ENCODE measurements around the gene SH3RF3.

SH3RF3 gene

DNA sequence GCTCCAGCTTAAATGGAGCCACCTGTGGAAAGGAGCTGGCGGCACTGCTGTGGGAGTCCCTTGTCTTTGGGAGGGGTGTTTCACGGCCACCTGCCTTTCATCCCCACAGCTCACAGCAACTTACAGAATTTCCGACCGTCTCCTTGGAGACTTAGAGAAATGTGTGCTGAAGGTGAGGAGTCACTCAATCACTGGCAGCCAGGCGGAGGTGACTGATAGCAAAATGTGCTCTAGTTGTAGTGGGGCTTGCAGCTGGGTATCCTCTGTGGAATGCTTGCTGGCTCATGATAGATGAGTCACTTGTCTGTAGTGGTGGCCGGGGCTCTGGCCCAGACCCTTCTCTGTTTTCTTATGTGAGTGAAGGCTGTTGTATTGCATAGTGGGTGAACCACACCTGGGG lies 110.7 kb downstream of the SH3RF3 start:
- DNase-seq (ENCODE audit: low read depth, low spot score): no peak

DNA sequence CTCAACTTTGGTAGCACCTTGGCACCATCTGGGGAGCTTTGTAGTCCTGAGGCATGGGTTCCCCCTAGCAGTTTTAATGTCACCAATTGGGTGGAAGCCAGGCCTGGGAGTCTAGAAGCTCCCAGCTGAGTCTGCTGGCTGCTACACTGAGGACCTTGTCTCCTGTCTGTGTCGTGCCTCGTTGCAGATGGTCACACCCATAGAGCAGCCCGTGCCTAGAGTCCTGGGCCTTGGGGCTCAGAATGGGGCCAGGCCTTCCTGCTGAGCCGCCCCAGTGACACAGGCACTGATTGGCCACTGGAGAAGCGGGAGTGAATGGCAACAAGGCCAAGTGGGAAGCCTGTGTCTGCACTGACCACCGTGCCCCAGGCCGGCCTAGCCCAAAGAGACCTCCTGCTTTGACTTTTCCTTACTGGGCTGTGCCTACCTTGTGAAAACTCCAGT lies 113.2 kb downstream of the SH3RF3 start:
- no peak for DNase-seq (ENCODE audit: low read depth, low spot score)

DNA sequence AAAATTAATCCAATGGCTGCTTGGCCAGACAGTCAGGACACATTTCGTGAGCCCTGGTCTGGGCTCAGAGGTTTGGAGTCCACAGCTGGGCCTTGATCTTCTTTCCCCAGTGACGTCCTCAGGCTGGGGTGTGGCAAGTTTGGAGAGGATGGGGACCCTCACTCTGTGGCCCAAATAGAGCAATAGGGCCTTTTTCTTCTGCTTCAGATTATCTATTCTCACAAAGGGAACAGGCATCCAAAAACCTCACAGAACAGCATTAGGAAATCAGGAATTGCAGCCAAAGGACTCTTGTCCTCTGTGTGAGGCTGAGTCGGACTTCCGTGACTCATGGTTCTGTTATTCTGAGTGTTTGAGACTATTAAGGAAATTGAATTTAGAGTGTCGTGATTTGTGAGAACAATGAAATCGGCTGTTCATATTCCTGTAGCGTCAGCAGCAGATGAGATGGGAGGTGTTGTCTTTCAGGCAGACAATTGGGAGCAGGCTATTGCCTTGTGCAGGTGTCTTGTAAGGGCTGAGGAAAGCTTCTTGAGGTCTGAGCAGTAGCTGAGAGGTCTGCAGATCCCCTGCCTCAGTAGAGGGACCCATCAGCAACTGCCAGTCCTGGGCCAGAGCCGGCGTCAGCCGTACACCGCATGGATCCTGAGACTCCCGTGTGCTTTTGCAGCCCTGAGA lies 113.8 kb downstream of the SH3RF3 start:
- DNase-seq (ENCODE audit: low read depth, low spot score): no peak

DNA sequence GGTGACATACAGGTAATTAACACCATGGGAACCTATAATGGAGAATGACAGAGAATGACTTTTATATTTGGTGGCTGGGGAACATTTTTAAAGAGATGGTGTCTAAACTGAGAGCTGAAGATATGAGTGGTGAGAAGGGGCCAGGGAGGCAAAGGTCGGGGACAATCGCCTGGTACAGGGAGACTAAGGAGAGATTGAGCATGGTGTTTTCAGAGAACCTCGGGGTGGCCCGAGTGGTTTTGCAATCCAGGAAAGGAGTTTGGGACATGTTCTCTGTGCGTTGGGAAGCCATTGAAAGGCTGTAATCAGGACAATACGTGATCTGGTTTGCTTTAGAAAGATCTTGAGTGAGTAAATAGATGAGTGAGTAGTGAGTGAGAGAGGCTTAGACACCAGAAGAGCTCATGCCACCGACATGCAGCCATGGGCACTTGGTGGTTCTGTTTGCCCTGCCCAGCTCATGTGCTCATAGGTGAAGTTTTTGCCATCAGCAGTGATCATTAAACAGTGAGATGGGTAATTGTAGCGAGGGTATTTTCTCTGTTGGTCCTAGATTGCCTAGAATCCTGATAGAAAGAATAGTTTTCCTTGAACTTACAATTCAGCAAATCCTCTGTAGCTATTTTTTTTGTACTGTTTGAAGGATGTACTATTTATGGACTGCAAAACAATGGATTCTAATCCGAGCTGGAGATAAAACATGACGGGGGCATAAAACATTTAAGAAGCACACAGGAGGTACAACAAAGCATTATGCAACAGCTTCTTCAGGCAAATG lies 114.7 kb downstream of the SH3RF3 start:
- no peak for DNase-seq (ENCODE audit: low read depth, low spot score)

DNA sequence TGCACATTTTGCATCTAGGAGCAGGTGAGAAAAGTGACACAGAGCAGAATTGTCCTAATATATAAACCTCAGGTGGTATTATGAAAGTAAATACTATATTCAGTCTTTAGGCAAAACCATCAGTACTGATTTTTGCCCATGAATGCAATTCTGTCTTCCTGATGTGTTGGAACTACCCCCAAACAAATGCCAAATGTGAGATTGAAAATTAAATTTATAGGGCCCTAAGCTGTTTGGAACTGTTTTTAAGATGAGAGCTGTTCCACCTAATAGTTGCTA lies 115.2 kb downstream of the SH3RF3 start:
- no peak for DNase-seq (ENCODE audit: low read depth, low spot score)

DNA sequence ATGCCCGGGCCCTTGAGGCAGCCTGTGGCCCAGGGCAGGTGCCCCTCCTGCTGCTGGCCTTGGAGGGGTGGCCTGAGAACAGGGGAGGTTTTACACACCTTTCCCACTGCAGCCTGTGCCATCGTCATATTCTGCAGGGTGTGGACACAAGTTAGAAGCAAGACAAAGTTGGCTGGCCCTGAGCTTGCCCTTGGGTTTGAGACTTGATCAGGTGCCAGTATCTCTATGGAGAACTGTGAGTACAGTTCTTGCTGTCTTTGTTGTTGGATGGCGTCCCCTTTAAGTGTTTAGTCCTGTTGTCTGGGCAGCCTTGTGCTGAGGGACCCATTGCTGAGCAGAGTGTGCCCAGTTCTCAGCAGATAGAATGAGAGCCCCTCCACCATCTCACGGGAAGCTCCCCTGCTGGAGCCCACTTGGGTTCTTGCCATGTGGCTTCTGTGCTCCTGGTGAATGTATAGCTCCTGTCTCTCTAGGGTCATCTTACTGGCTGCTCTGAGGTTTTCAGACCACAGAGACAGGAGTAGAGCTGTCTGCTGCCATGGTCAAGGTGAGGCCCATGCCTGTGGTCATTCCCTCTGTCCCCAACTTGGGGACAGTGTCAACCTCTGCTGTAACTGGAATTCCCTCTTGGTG lies 115.9 kb downstream of the SH3RF3 start:
- DNase-seq (ENCODE audit: low read depth, low spot score): no peak

DNA sequence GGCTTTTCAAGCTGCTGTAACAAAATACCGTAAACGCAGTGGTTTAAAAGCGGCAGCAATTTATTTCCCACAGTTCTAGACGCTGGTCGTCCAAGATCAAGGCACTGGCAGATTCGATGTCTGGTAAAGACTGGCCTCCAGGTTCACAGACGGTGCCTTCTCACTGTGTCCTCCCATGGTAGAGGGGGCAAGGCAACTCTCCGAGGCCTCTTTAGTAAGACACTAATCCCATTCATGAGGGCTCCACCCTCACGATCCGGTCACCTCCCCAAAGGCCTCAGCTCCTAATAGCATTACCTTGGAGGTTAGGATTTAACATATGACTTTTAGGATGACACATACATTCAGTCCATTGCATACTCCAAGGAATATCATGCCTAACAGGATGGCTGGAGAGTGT lies 117.2 kb downstream of the SH3RF3 start:
- no peak for DNase-seq (ENCODE audit: low read depth, low spot score)

DNA sequence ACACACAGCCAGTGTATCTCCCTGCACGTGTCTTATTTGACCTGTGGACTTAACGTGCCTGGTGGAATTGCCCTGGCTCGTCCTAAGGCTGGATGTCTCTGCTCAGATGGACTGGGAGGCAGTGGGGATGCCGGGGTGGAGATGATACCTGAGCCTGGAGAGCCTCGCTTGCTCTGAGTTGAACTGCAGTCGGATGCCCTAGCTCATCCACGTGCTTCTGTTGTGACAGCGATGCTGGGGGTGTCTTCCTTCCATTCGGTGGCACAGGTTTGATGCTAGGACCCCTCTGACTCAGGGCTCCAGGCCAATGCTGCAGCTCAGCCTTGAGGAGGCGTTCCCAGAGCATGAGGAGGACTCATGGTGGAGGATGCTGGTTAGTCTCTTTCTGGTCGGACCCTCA lies 117.6 kb downstream of the SH3RF3 start:
- no peak for DNase-seq (ENCODE audit: low read depth, low spot score)

DNA sequence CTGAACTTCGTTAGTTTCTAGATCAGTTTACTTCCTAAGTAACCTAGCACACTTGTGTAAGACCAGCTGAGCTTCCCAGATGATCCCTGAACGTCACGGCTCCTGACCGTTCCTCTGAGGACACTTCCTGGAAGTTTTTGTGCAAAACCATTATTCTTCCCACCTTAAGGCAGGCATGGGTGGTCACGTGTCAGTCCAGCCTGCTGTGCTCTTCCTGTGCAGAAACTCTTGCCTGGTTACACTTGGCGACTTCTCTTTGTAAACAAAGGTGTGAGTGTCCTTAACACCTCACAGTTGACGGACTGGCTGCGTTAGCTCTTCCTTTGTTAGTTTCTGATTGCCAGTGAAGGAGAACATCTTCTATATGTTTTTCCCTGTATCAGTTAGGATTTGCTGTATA lies 118.3 kb downstream of the SH3RF3 start:
- no peak for DNase-seq (ENCODE audit: low read depth, low spot score)

DNA sequence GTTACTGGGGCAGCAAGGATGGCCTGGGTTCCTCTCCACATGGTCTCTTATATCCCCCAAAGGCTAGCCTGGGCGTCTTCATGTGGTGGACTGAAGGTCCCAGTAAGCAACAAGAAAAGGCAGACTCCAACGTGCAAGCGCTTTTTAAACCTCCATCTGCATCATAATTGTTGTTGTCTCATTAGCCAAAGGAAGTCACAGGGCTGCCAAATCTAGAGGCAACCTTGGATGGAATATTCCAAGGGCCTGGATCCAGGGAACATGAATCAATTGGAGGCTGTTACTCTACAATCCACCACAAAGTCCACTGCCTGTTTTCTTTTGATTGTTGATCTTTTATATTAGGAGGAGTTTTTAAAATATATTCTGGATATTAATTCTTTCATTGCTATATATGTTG lies 118.8 kb downstream of the SH3RF3 start:
- DNase-seq (ENCODE audit: low read depth, low spot score): no peak

DNA sequence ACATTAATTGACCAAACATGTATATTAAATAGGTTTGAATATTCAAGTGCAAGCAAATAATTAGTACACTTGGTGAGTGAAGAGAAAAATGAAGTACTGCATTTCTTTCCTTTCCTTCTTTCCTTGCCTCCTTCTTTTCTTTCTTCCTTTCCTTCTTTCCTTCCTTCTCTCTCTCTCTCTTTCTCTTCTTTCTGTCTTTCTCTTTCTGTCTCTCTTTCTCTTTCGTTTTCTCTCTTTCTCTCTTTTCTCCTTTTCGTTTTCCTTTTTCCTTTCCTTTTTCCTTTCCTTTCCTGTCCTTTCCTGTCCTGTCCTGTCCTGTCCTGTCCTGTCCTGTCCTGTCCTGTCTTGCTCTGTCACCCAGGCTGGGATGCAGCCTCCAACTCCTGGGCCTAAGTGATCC lies 119.6 kb downstream of the SH3RF3 start:
- no peak for DNase-seq (ENCODE audit: low read depth, low spot score)

DNA sequence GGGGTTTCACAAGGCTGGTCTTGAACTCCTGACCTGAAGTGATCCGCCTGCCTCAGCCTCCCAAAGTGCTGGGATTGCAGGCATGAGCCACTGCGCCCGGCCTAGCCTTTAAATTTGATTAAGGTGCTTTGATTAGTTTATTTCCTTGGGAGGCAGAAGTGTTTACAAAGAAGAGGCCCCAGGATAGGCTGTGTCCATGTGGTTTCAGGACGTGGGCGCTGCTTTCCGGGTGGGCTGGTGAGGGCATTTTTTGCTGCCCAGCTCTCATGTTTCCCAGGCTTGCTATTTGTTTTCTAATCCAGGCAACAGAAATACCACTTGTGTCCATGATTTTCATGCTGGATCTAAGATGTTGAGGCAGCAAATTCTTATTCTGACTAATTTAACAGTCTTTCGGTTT lies 124.2 kb downstream of the SH3RF3 start:
- no peak for DNase-seq (ENCODE audit: low read depth, low spot score)

DNA sequence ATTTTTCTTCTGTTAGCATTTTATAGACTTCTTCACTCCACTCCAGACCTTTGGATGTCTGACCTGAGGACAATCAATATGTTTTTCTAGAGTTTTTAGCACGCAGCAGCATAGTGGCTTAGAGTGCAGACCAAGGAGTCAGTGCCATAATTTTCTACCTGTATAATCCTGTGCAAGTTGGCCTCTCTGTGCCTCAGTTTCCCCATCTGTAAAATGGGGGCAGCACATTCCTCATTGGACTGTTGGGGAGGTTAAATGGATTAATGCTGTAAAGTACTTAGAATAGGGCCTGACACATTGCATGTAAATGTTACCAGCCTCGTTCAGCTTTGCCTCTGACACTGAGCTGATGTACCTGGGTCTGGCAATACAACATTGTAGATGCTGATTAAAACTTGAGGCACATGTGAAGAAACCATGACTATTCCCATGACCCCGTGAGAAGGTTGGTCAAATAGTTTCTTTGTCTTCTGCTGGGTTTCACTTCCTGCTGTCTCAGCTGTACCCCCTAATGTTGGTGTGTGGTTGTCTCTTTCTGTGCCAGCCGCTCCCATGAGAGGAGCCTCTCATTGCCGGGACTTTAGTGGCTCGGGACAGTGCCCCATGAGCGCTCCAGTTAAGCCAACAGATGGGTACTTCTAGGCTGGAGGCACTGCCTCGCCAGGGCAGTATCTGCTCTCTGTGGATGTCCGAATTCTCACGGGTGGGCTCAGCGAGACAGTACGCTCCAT lies 125.3 kb downstream of the SH3RF3 start:
- no peak for DNase-seq (ENCODE audit: low read depth, low spot score)

DNA sequence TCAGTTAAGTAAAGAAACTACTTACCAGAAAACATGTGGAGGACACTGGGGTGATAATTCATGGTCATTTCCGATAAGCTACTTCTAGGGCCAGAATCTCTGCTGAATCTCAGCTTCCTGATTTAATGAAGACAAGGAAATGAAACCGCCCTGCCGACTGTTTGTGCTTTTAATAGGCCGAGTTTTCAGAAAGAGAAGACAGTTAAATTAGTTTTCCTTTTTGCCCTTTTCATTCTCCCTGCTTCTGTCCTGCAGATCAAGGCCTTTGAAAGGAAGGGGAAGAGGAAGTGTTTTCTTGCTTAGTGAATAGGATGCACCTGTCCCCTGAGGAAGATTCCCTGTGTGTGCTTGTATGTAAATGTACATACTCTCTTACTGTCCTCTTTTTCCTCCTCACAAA lies 126.6 kb downstream of the SH3RF3 start:
- no peak for DNase-seq (ENCODE audit: low read depth, low spot score)

DNA sequence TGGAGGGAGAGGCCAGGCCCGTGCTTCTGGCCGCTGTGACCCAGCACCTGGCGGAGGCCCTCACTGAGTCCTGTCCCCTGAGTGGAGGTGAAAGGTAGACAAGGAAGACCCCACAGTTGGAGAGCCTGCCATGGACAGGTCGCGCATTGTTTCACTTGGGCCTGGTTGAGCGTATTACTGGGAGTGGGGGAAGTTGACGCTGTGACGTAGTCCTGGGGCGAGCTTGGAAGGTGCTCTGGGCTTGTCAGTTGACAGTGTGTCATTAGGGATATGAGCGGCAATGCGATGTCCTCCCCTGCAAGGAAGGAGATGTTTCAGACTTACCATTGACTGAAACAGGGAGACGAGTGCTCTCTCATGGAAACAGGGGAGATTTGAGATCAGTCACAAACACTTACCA lies 127.1 kb downstream of the SH3RF3 start:
- DNase-seq (ENCODE audit: low read depth, low spot score): no peak

DNA sequence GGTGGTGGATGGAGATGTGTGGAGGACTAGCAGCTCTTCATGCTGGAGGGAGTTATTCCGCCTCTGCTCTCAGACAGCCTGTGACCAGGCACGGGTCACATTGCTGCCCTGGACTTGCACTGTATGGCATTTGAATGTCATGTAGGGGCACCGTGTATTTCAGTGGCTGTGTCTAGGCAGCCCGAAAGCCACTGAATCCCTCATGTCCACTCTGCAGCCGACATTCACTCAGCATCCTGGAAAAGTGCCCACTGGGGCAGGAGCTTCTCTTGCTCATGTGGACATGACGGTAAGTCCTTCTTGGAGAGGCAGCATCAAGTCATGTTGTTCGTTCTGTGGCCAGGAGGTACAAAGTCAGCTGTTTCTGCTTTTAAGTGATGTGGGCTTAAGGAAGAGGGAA lies 127.9 kb downstream of the SH3RF3 start:
- no peak for DNase-seq (ENCODE audit: low read depth, low spot score)

DNA sequence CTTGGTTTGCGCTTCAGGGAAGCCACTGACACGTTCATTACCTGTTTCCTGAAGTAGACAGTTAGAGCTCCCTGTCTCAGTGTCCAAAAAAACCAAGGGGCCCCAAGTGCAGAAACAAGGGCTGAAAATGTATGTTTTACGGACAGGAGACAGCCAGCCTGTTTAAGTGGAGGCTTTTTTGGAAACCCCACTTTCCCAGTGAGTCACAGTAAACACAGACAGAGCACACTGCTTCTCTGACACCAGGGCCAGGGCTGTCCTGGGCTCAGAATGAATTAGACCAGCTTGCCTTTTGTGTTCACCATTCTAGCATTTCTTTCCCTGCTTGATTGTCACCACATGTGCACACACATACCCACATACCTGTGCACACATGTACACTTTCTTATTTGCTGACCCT lies 128.6 kb downstream of the SH3RF3 start:
- no peak for DNase-seq (ENCODE audit: low read depth, low spot score)

DNA sequence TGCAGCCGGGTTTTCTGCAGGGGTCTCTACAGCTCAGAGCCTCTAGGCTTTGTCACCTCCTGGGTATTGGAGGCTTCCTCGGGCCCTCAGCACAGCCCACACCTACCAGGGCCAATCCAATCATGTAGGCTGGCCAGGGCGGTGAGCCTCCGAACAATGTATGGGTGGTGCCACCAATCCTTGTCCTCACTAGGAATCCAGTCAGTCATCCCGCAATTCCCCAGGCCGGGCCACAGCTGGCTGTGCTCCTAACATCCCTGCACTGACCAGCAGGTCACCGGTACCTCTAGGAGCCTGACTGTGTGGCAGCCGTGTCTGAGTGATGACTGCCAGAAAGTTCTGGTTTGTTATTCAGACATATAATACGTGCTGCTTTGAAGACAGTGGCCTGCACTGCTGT lies 129.4 kb downstream of the SH3RF3 start:
- no peak for DNase-seq (ENCODE audit: low read depth, low spot score)

DNA sequence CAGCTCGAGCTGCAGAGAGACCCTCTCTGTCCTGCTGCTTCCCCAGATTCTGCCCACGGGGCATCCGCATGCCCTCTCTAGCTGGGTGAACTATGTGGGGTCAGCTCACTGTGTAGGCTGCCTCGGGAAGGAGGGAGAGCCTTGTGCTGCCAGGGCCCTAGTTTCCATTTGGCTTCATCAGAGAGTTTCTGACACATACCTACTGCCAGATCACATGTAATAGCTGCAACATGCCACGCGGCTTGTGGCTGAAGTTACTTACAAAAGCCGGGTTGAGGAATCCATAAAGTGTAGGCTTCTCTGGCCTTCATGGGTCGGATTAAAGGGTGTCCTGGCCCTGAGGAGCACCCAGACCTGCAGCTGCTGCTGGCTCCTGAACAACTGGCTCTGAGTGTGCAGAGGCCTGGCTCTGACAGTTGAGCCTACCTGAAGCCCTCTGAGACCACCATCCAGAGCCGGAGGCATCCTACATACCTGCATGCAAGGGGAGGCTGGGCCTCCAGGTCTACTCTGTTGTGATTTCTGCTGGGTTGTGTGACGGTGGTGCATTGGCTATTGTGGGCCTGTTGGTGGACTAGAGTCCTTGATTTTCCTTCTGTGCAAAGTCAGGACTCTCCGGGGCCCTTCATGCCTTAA lies 130.0 kb downstream of the SH3RF3 start:
- no peak for DNase-seq (ENCODE audit: low read depth, low spot score)

DNA sequence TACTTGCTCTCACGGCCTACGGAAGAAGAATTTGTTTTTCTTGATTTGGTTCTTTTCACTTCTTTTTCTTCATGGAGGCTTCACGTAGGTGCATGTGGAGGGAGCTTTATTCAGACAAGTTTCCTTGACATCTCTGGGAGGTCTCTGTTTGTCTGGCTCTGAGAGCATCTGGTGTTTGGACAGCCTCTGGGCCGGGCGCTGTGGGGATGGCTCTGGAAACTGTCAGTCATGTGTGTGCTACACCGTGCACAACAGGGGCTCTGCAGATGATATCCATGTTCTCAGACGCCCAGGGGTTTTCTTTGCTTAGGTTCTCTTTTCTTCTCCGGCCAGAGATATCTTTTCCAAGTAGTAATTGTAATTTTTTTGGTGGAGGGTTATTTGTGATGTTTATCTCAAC lies 130.7 kb downstream of the SH3RF3 start:
- DNase-seq (ENCODE audit: low read depth, low spot score): no peak

DNA sequence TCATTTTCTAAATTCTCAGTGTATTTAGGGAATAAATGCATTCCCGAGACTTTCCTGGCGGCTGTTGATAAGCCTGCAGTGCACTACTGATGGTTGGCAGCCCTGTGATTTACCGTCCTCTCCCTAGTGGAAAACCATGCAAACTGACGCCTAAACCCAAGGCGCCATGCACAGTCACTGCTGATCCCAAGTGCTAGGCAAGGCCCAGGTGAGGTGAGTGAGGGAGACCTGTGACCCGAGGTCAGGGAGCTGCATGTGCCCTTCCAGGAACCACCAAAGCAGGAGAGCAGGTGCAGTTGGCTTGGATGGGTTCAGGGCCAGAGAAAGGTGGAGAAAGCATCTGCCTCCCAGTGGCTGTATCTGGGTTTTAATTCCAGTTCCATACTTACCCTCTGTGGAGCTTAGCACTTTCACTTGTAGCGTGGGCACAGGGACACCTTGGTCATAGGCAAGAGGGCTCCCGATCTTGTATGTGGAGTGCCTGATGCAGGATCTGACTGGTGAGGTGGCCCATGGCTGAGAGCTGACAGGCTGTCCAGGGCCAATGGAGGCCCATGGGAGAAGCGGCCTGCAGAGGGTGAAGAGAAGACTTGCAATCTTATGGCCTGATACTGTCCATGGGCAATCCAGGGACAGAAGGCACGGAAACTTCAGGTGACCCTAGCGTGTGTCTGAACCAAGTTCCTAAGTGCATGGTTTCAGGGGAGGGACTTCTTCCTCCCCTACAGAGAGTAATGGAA lies 131.3 kb downstream of the SH3RF3 start:
- no peak for DNase-seq (ENCODE audit: low read depth, low spot score)

Data from activated naive CD8-positive, alpha-beta T cell treated with anti-CD3 and anti-CD28 coated beads, Interleukin-2, amount 50 U/mL, for 16 hours (primary cell).